Renal cortical epithelial cell (primary cell): ENCODE measurements around the gene NDST1. TPM values are rescaled to one million over a fixed set of nuclear protein-coding genes. Genes with fewer than 3 reads are reported as not detected.
A peak's percentile ranks its signal among the peaks of the same experiment; 100 is the strongest.

Experiments
- DNase-seq: peaks from one replicate; pipeline ENCODE4 v3.0.0-alpha.2; 2011; ENCODE audit warnings: low read depth
- total RNA-seq: library from RNA; depleted of rRNA; stranded (reverse); fragments of >200 nt; gene quantifications from 2 replicates; pipeline ENCODE4 v1.2.3, GENCODE V29; 2014

The NDST1 gene
- total RNA-seq, 1 donor from 2014 or later: 225 TPM

GRCh38 chr5:150489360-150490295 is 18.3 kb upstream of the NDST1 start:
- DNase-seq: peak; percentile 25

- no peak for DNase-seq
Observed at GRCh38 chr5:150490296-150490669, 17.6 kb upstream of the NDST1 start.

GRCh38 chr5:150490754-150491153 is 17.2 kb upstream of the NDST1 start:
- no peak for DNase-seq

DNA sequence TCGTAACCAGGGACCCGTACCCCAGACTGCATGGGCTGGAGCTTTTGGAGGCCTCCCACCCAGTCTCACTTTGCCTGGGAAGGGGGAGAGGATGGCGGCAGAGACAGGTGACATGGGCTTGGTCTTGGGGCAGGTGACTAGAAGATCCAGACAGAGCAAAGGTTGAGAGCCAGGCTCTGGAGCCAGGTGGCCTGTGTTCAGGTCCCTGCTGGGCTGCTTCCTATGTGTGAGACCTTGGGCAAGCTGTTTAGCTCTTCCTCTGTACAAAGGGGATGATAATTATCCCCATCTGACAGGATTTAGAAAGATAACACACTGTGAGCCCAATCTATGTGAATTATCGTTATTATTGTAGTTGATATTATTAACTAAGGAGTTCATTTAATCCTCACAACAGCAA is 16.1 kb upstream of the NDST1 start:
- DNase-seq: no peak

- peak; percentile 84 for DNase-seq
Observed at GRCh38 chr5:150492621-150493020, 15.3 kb upstream of the NDST1 start.

GRCh38 chr5:150496098-150496497 is 11.8 kb upstream of the NDST1 start:
- DNase-seq: no peak

- DNase-seq: no peak
Observed at GRCh38 chr5:150496534-150496933, 11.4 kb upstream of the NDST1 start.

DNA sequence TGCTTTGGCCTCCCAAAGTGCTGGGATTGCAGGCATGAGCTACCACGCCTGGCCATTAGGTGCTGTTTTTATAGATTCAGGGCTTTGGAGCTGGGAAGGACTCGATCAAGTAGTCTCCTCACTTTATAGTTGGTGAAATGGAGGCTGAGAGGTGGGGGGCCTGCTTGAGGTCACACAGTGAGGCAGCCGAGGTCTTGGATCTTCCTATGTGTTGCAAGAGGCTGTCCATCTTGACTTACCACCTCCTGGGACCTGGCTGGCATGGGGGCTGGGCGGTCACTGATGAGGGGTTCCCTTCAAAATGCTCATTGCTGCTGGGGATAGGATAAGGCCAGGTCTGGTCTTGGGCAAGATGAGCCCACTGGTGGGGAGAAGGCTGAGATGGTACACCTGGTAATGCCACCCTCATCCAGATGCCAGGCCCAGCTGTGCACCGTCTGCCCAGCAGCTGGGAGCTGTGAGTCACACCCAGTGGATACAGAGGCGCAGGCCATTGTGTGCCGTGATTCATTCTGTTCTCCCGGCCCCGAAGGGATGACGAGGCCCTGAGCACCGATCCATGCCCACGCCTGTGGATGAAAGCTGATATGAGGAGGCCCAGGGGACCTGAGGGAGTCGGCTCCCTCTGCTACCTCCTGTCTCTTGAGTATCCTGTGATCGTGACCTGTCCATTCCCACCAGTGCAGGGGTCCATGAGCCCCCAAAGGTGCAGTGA is 10.5 kb upstream of the NDST1 start:
- DNase-seq: peak; percentile 91

GRCh38 chr5:150497989-150498317 is 10.0 kb upstream of the NDST1 start:
- no peak for DNase-seq

- no peak for DNase-seq
Observed at GRCh38 chr5:150498501-150498900, 9.4 kb upstream of the NDST1 start.

DNA sequence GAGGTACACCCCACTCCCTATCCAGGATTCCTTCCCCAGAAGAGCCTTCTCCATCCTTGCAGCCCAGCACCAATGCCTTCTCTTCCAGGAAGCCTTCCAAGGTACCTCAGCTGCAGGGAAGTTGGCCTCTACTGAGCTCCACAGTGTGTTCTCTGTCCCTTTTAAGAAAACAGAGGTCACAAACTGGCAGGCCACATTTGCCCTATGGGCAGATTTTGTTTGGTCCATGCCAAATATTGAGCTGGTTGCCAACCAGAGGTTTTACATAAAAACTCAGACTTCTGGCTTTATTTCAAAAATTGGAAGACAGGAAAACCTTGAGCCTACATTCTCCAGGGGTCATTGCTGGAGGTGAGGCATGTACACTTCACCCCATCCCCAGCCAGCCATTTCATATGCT is 9.0 kb upstream of the NDST1 start:
- DNase-seq: no peak

GRCh38 chr5:150499437-150499956 is 8.4 kb upstream of the NDST1 start:
- DNase-seq: peak; percentile 33

- DNase-seq: no peak
Observed at GRCh38 chr5:150500328-150500841, 7.5 kb upstream of the NDST1 start.

GRCh38 chr5:150500905-150501304 is 7.0 kb upstream of the NDST1 start:
- no peak for DNase-seq

- no peak for DNase-seq
Observed at GRCh38 chr5:150502106-150502505, 5.8 kb upstream of the NDST1 start.

DNA sequence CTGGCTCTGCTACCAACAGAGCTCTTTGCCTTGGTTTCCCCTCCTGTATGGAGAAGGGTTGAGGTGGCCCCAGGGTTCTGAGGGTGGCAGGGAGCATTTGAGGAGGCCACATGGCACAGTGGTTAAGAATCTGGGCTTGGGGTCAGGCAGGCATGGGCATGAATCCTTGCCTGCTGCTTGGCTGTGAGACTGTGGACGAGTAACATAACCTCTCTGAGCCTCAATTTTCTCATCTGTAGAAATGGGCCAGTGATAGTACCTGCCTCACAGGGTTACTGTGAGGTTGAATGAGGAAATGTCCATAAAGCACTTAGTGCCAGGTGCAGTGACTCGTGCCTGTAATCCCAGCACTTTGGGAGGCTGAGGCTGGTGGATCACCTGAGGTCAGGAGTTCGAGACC is 5.1 kb upstream of the NDST1 start:
- no peak for DNase-seq

DNA sequence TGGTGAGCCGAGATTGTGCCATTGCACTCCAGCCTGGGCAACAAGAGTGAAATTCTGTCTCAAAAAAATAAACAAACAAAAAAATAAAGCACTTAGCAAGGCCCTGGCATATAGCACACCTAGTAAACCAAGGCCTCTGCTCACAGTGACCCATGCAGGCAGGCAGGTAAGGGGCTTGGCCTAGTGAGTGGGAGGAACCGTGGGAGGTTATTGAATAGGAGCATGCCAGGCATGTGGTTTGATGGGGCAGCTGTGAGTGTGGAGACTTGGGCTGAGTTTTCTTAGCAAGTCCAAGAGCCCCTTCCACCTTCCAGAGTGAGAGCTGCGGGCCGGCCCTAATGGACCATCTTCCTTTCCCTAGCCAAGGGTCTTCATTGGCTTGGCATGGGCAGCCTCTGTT is 4.5 kb upstream of the NDST1 start:
- DNase-seq: peak; percentile 30

GRCh38 chr5:150503977-150504620 is 3.8 kb upstream of the NDST1 start:
- DNase-seq: peak; percentile 75

DNA sequence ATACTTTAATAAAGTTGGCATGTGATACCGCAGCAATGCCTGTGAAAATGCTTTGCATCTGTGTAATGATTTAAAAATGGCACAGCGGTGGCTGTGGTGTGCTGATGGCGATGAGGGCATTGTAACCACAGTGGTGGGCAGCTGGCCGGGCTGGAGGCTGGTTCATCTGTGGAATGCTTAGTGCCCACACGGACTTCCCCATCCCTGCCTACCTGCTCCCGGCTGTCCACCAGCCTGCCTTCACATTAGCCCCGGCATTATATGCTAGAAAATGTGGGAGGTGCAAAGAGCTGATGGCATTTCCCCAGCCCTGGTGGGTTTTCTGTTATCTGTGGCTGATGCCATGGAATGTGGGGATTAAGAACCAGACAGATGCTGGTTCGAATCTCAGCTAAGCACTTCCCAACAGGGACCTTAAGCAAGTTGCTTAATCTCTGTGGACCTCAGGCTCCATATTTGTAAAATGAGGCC is 2.9 kb upstream of the NDST1 start:
- no peak for DNase-seq

- no peak for DNase-seq
Observed at GRCh38 chr5:150505816-150506215, 2.1 kb upstream of the NDST1 start.

- peak; percentile 71 for DNase-seq
Observed at GRCh38 chr5:150506571-150507473, 1.1 kb upstream of the NDST1 start.
